GM13976 (cell line): ENCODE results near the gene ADRA2A.

Source experiments
- DNase-seq: peaks from one replicate; pipeline ENCODE4 v3.0.0; 2012; ENCODE audit warnings: low spot score
- CTCF ChIP-seq: IDR thresholded peaks from 2 replicates; pipeline ENCODE4 v1.5.1; 2012; ENCODE audit warnings: borderline replicate concordance, mild to moderate bottlenecking; ENCODE audit not compliant: insufficient read depth; ENCODE audit errors: extremely low read depth, missing control alignments, control extremely low read depth
- in situ Hi-C: fragments of 300-500 bp; cut with MboI; formaldehyde crosslinking; loops from one replicate; pipeline ENCODE4 v1.12.0; 2022; ENCODE audit warnings: low sequenced_read_pairs, mixed read lengths, inconsistent platforms; ENCODE audit not compliant: unreplicated experiment

Gene ADRA2A

GRCh38 chr10:111113238-111113960 lies 36.6 kb downstream of the ADRA2A start:
- no peak for TF ChIP-seq CTCF
- in situ Hi-C loops = no loop called here
- DNase-seq = no peak

GRCh38 chr10:111113961-111114757 lies 37.3 kb downstream of the ADRA2A start:
- in situ Hi-C loops = no loop called here
- no peak for DNase-seq
- TF ChIP-seq CTCF = no peak

- DNase-seq = no peak
- in situ Hi-C loops = no loop called here
- TF ChIP-seq CTCF = no peak
Measured at GRCh38 chr10:111114758-111115500, 38.1 kb downstream of the ADRA2A start.

GRCh38 chr10:111116211-111116610 lies 39.4 kb downstream of the ADRA2A start:
- no peak for DNase-seq
- no peak for TF ChIP-seq CTCF
- in situ Hi-C loops = no loop called here

GRCh38 chr10:111116762-111117445 lies 40.1 kb downstream of the ADRA2A start:
- in situ Hi-C loops = no loop called here
- TF ChIP-seq CTCF = no peak
- DNase-seq = no peak
